Natural killer cell (primary cell): ENCODE data around the gene SLCO2A1. TPM values are rescaled to one million over a fixed set of nuclear protein-coding genes. Genes with fewer than 3 reads are reported as not detected.

Experiments
- ATAC-seq, 3 donors: fragments of 150-1000 bp in 2 of 3; fragments of 200-7000 bp in 1 of 3; cut with Tn5 transposase; 1 replicate in 1 of 3; 2 replicates in 2 of 3; pipeline ENCODE4 v1.10.0; 2021; ENCODE audit warnings: mild to moderate bottlenecking in 2 of 3, moderate library complexity in 2 of 3
- DNase-seq, 2 donors: peaks; one replicate each; pipeline versions ENCODE4 v3.0.0 to v3.0.0-alpha.2; 2013 to 2021; ENCODE audit warnings: mixed read lengths in 1 of 2
- H3K27ac ChIP-seq: one replicate; pipeline ENCODE4 v1.5.1; 2013; ENCODE audit warnings: mild to moderate bottlenecking, low read length
- H3K27me3 ChIP-seq: one replicate; pipeline ENCODE4 v1.6.1; 2013; ENCODE audit warnings: low read length; ENCODE audit not compliant: control insufficient read depth, insufficient read depth
- H3K36me3 ChIP-seq: one replicate; pipeline ENCODE4 v1.6.1; 2013; ENCODE audit warnings: low read length; ENCODE audit not compliant: control insufficient read depth, insufficient read depth
- H3K4me1 ChIP-seq: one replicate; pipeline ENCODE4 v1.6.1; 2013; ENCODE audit warnings: low read length; ENCODE audit not compliant: control insufficient read depth, insufficient read depth
- H3K4me3 ChIP-seq: one replicate; pipeline ENCODE4 v1.5.1; 2013; ENCODE audit warnings: low read length
- H3K9me3 ChIP-seq: one replicate; pipeline ENCODE4 v1.6.1; 2013; ENCODE audit warnings: low read length; ENCODE audit not compliant: control insufficient read depth, insufficient read depth
- H3K27ac Mint-ChIP-seq, 2 donors: one replicate each; pipeline ENCODE4 v1.8.0; 2022; ENCODE audit warnings: mild to moderate bottlenecking in 2 of 2, mixed read lengths in 2 of 2, moderate library complexity in 1 of 2
- H3K27me3 Mint-ChIP-seq, 2 donors: one replicate each; pipeline ENCODE4 v1.8.0; 2022; ENCODE audit warnings: low read depth in 2 of 2, mixed read lengths in 2 of 2
- H3K36me3 Mint-ChIP-seq: one replicate; pipeline ENCODE4 v1.8.0; 2022; ENCODE audit warnings: mixed read lengths
- H3K4me1 Mint-ChIP-seq, 2 donors: one replicate each; pipeline ENCODE4 v1.8.0; 2022; ENCODE audit warnings: mixed read lengths in 2 of 2
- H3K4me3 Mint-ChIP-seq: one replicate; pipeline ENCODE4 v1.8.0; 2022; ENCODE audit warnings: mild to moderate bottlenecking, moderate library complexity, mixed read lengths
- H3K9me3 Mint-ChIP-seq, 2 donors: one replicate each; pipeline ENCODE4 v1.8.0; 2022; ENCODE audit warnings: mixed read lengths in 2 of 2
- CTCF ChIP-seq: fragments of 200-600 bp; IDR thresholded peaks from one replicate; pipeline ENCODE4 v1.8.0; 2022; ENCODE audit warnings: antibody characterized with exemption
- WGBS: methylation state at CpG from one replicate; pipeline ENCODE4 v1.1.7; 2013; ENCODE audit warnings: missing lambda C conversion rate; ENCODE audit not compliant: insufficient coverage; 5-methylcytosine and 5-hydroxymethylcytosine counted together
- intact Hi-C: fragments of 100-400 bp; cut with micrococcal nuclease; formaldehyde crosslinking; loops from one replicate; pipeline ENCODE4 v1.14.2; 2022
- total RNA-seq, 4 donors: library from RNA; stranded (reverse); fragments of 120-200 nt in 1 of 4; gene quantifications; one replicate each; pipeline versions ENCODE4 v1.2.3 to v1.2.4, GENCODE V29; 2013 to 2022

Gene SLCO2A1
- total RNA-seq, 3 donors from 2014 or later (not counting 1 experiment from before 2014, with no cell fraction given): not detected

- Mint-ChIP-seq H3K9me3 (no peaks in the 10 kb centered on the region), H3K27ac (no peak overlapping the region), H3K4me3 (no peak overlapping the region), H3K36me3 (no peaks in the 10 kb centered on the region), H3K27me3 (peaks cover 0 to 15% of the 10 kb centered on the region in 2 donors), H3K4me1 (no peaks in the 10 kb centered on the region)
- no peak for TF ChIP-seq CTCF
- Histone ChIP-seq H3K36me3 (no peaks in the 10 kb centered on the region), H3K4me1 (no peaks in the 10 kb centered on the region), H3K4me3 (no peak overlapping the region), H3K9me3 (no peaks in the 10 kb centered on the region), H3K27ac (no peak overlapping the region), H3K27me3 (no peaks in the 10 kb centered on the region)
- ATAC-seq (no peak), DNase-seq (no peak)
- intact Hi-C loops: no loop called here
- WGBS: 89% methylated on average over 1 of the region's 1 CpG
Measured at GRCh38 chr3:134002306-134002705, 27.4 kb downstream of the SLCO2A1 start.

- no peaks in the 10 kb centered on the region for H3K27me3 ChIP-seq
- Mint-ChIP-seq H3K4me3 (no peak overlapping the region), H3K4me1 (no peaks in the 10 kb centered on the region), H3K9me3 (no peaks in the 10 kb centered on the region), H3K27me3 (peaks cover 0 to 12% of the 10 kb centered on the region in 2 donors), H3K36me3 (no peaks in the 10 kb centered on the region), H3K27ac (no peak overlapping the region)
- TF ChIP-seq CTCF: no peak
- H3K27ac ChIP-seq: no peak overlapping the region
- no peaks in the 10 kb centered on the region for H3K9me3 ChIP-seq
- no peak overlapping the region for H3K4me3 ChIP-seq
- H3K36me3 ChIP-seq: no peaks in the 10 kb centered on the region
- intact Hi-C loops: no loop called here
- no peaks in the 10 kb centered on the region for H3K4me1 ChIP-seq
- no peak for DNase-seq
- WGBS: 90% methylated on average over 5 of the region's 5 CpGs
- ATAC-seq: no peak
Measured at GRCh38 chr3:134001251-134001650, 28.5 kb downstream of the SLCO2A1 start.

- WGBS: 88% methylated on average over 12 of the region's 13 CpGs
- Histone ChIP-seq H3K9me3 (no peaks in the 10 kb centered on the region), H3K4me3 (no peak overlapping the region), H3K4me1 (no peaks in the 10 kb centered on the region), H3K27me3 (no peaks in the 10 kb centered on the region), H3K36me3 (no peaks in the 10 kb centered on the region), H3K27ac (no peak overlapping the region)
- Mint-ChIP-seq H3K27ac (no peak overlapping the region), H3K9me3 (no peaks in the 10 kb centered on the region), H3K36me3 (no peaks in the 10 kb centered on the region), H3K4me3 (no peak overlapping the region), H3K4me1 (no peaks in the 10 kb centered on the region), H3K27me3 (peaks cover 0 to 12% of the 10 kb centered on the region in 2 donors)
- no peak for TF ChIP-seq CTCF
- ATAC-seq: no peak
- no peak for DNase-seq
- intact Hi-C loops: no loop called here
Measured at GRCh38 chr3:133999891-134000685, 29.6 kb downstream of the SLCO2A1 start.
